HEK293 (cell line): Measurements from ENCODE around the gene PCDHA8.

Experiments used
- CTCF ChIP-seq: fragments of 450-650 bp; formaldehyde crosslinking; IDR thresholded peaks from 2 replicates; pipeline ENCODE4 v1.5.1; 2016; ENCODE audit warnings: missing biosample characterization, missing genetic modification characterization
- SALL2 ChIP-seq: fragments of 450-650 bp; formaldehyde crosslinking; IDR thresholded peaks from 2 replicates; pipeline ENCODE4 v1.5.0; 2017; ENCODE audit warnings: missing biosample characterization, mild to moderate bottlenecking, missing genetic modification characterization, borderline replicate concordance
- TF ChIP-seq, protein P1 (sequence below): fragments of 450-650 bp; formaldehyde crosslinking; IDR thresholded peaks from 2 replicates; pipeline ENCODE4 v1.5.1; 2016; ENCODE audit warnings: missing biosample characterization, missing genetic modification characterization

GRCh38 chr5:140862441-140863295, 21.7 kb downstream of the PCDHA8 start:
- TF ChIP-seq SALL2 (tag by site-specific recombination) (no peak), CTCF (tag by site-specific recombination) (no peak)
- TF ChIP-seq, protein P1, sequence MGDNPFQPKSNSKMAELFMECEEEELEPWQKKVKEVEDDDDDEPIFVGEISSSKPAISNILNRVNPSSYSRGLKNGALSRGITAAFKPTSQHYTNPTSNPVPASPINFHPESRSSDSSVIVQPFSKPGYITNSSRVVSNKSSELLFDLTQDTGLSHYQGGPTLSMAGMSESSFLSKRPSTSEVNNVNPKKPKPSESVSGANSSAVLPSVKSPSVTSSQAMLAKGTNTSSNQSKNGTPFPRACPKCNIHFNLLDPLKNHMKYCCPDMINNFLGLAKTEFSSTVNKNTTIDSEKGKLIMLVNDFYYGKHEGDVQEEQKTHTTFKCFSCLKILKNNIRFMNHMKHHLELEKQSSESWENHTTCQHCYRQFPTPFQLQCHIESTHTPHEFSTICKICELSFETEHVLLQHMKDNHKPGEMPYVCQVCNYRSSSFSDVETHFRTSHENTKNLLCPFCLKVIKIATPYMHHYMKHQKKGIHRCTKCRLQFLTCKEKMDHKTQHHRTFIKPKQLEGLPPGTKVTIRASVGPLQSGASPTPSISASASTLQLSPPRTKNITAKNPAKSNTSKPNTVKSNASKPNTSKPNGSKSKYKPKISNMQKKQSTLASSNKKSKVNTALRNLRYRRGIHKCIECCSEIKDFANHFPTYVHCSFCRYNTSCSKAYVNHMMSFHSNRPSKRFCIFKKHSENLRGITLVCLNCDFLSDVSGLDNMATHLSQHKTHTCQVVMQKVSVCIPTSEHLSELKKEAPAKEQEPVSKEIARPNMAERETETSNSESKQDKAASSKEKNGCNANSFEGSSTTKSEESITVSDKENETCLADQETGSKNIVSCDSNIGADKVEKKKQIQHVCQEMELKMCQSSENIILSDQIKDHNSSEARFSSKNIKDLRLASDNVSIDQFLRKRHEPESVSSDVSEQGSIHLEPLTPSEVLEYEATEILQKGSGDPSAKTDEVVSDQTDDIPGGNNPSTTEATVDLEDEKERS (tag by site-specific recombination): no peak
